SU-DHL-6 (cell line): Measurements from ENCODE around the gene SYTL2.

Experiments used
- H2AFZ ChIP-seq: fragments of 200-600 bp; sonication (generic); 2 replicates; pipeline ENCODE4 v1.6.1; 2014; ENCODE audit warnings: low read depth, mild to moderate bottlenecking, moderate library complexity, mixed read lengths, antibody characterized with exemption, low read length; ENCODE audit not compliant: severe bottlenecking
- H3F3A ChIP-seq: fragments of 200-600 bp; shearing (Covaris generic); 2 replicates; pipeline ENCODE4 v1.6.0; 2016; ENCODE audit warnings: antibody characterized with exemption, mild to moderate bottlenecking; ENCODE audit not compliant: insufficient read depth
- H3K27ac ChIP-seq: fragments of 200-600 bp; sonication (generic); 2 replicates; pipeline ENCODE4 v1.5.1; 2016; ENCODE audit warnings: low read depth, mild to moderate bottlenecking, low read length, moderate library complexity, mixed read lengths
- H3K27me3 ChIP-seq: fragments of 200-600 bp; sonication (generic), shearing (Covaris generic); 2 replicates; pipeline ENCODE4 v1.6.0; 2014; ENCODE audit warnings: mild to moderate bottlenecking, low read length
- H3K36me3 ChIP-seq: fragments of 200-600 bp; sonication (generic); 2 replicates; pipeline ENCODE4 v1.6.1; 2014; ENCODE audit warnings: mild to moderate bottlenecking, low read length, mixed read lengths
- H3K4me2 ChIP-seq: fragments of 300-600, 200-600 bp; shearing (Covaris generic), sonication (generic); 2 replicates; pipeline ENCODE4 v1.6.0; 2014; ENCODE audit warnings: low read length, low read depth, mild to moderate bottlenecking; ENCODE audit not compliant: poor library complexity, severe bottlenecking
- H3K4me3 ChIP-seq: fragments of 200-600 bp; sonication (generic); 2 replicates; pipeline ENCODE4 v1.5.1; 2014; ENCODE audit warnings: antibody characterized with exemption, low read length, mild to moderate bottlenecking, mixed read lengths; ENCODE audit not compliant: insufficient read depth, poor library complexity, severe bottlenecking
- H3K79me2 ChIP-seq: fragments of 200-600 bp; sonication (generic); 2 replicates; pipeline ENCODE4 v1.6.1; 2014; ENCODE audit warnings: mild to moderate bottlenecking, low read length, moderate library complexity; ENCODE audit not compliant: insufficient read depth
- H3K9ac ChIP-seq: fragments of 200-600 bp; sonication (generic); 2 replicates; pipeline ENCODE4 v1.7.0; 2014; ENCODE audit warnings: mild to moderate bottlenecking, low read length
- H3K9me2 ChIP-seq: fragments of 200-600 bp; sonication (generic); replicated peaks from 2 replicates; pipeline ENCODE4 v1.6.1; 2014; ENCODE audit warnings: low read length; ENCODE audit not compliant: insufficient read depth
- H3K9me3 ChIP-seq: fragments of 200-600 bp; sonication (generic); 2 replicates; pipeline ENCODE4 v1.6.1; 2014; ENCODE audit warnings: low read length, mixed read lengths; ENCODE audit not compliant: insufficient read depth
- H4K20me1 ChIP-seq: fragments of 200-600 bp; sonication (generic); 2 replicates; pipeline ENCODE4 v1.6.1; 2014; ENCODE audit warnings: low read depth, mild to moderate bottlenecking, antibody characterized with exemption, low read length, moderate library complexity, mixed read lengths
- EZH2phosphoT487 ChIP-seq: fragments of 200-600 bp; sonication (generic), shearing (Covaris generic); conservative IDR thresholded peaks from 2 replicates; pipeline ENCODE4 v1.6.1; 2018; ENCODE audit warnings: mild to moderate bottlenecking, antibody characterized with exemption, low read length, moderate library complexity, mixed read lengths
- TF ChIP-seq, protein P1 (sequence below): fragments of 200-600 bp; sonication (generic); IDR thresholded peaks from one replicate; pipeline ENCODE4 v1.5.1; 2017; ENCODE audit warnings: antibody characterized with exemption, mild to moderate bottlenecking, low read length, moderate library complexity; ENCODE audit not compliant: insufficient read depth, poor library complexity, severe bottlenecking

Gene SYTL2

DNA sequence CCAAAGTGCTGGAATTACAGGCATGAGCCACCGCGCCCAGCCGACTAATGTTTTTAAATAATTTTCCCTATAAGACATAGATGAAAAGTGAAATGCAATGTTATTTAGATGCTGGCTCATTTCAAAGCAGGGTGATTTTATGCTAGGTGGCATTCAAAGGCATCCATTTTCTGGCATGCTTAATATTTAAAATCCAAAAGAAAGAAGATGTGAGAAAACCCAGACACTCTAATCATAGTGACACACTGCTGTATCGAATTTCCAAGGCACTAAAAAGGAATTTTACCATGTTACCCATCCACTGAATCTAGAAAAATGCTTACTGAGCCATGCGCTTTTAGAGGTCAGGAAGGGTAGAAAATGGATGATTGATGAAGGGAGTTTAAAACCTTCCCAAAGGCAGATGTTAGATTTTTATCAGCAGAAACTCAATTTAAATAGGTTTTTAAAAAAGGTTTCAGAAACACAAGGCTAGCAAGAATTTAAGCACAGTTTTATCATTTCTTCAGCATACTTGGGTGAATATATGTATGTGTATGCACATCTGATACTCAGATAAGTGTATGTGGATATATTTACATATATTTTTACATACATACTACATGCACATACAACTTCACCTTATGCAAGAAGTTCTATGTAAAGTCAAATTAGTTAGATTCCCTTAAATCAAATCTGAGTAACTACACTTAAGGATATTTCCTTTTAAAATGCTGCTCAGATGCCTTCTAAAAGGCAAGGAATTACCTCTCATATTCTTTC is 100.8 kb downstream of the SYTL2 start:
- H2AFZ ChIP-seq = no peak overlapping the region
- no peaks in the 10 kb centered on the region for H3K79me2 ChIP-seq
- no peak overlapping the region for H3K4me2 ChIP-seq
- H3K9me2 ChIP-seq = no peaks in the 10 kb centered on the region
- H3K9ac ChIP-seq = no peak overlapping the region
- H3K27ac ChIP-seq = no peak overlapping the region
- H3K36me3 ChIP-seq = no peaks in the 10 kb centered on the region
- H3K4me3 ChIP-seq = no peak overlapping the region
- H3K27me3 ChIP-seq = no peaks in the 10 kb centered on the region
- no peaks in the 10 kb centered on the region for H4K20me1 ChIP-seq
- no peaks in the 10 kb centered on the region for H3K9me3 ChIP-seq
- no peaks in the 10 kb centered on the region for H3F3A ChIP-seq
- TF ChIP-seq, protein P1, sequence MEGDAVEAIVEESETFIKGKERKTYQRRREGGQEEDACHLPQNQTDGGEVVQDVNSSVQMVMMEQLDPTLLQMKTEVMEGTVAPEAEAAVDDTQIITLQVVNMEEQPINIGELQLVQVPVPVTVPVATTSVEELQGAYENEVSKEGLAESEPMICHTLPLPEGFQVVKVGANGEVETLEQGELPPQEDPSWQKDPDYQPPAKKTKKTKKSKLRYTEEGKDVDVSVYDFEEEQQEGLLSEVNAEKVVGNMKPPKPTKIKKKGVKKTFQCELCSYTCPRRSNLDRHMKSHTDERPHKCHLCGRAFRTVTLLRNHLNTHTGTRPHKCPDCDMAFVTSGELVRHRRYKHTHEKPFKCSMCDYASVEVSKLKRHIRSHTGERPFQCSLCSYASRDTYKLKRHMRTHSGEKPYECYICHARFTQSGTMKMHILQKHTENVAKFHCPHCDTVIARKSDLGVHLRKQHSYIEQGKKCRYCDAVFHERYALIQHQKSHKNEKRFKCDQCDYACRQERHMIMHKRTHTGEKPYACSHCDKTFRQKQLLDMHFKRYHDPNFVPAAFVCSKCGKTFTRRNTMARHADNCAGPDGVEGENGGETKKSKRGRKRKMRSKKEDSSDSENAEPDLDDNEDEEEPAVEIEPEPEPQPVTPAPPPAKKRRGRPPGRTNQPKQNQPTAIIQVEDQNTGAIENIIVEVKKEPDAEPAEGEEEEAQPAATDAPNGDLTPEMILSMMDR = no peak
- no peak for TF ChIP-seq EZH2phosphoT487

DNA sequence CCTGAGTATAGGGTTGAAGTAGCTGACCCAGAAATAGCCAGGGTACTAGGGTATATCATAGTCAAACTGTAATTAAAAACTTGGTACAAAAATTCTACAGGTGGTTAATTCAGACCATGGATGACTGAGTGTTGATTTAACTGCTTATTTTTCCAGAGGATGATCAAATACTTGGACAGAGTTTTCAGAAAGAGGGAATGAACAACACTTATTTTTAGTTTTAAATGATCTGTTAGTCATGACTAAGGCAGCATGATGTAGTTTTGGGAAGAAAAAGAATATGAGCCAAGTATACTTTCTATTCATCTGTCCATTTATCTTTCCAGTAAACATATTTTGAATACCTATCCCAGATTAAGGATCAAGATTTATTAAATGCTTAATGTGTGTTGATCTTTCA is 105.1 kb downstream of the SYTL2 start:
- Histone ChIP-seq H3K79me2 (no peaks in the 10 kb centered on the region), H3K27ac (no peak overlapping the region), H3F3A (no peaks in the 10 kb centered on the region), H3K9me3 (no peaks in the 10 kb centered on the region), H3K9me2 (no peaks in the 10 kb centered on the region), H3K4me2 (no peak overlapping the region), H2AFZ (no peak overlapping the region), H4K20me1 (no peaks in the 10 kb centered on the region), H3K36me3 (no peaks in the 10 kb centered on the region), H3K9ac (no peak overlapping the region), H3K4me3 (no peak overlapping the region), H3K27me3 (no peaks in the 10 kb centered on the region)
- TF ChIP-seq EZH2phosphoT487 = no peak
- TF ChIP-seq, protein P1 = no peak

DNA sequence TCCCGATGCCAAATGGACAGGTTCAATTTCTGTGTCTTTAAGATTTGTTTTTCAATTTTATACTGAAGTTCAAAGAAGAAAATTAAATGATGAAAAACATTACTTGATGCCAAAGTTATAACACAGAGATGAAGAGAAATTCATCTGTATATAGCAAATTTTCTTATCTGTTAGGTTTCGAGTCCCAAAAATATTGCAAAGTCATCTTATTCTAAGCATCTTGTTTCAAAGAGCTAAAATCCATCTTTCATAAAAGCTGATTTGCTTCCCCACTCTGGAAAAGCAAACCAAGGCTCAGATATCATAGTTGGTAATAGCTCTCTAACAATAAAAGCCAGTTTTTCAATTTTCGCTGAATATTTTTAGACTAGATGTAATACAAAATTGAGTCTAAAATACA is 106.0 kb downstream of the SYTL2 start:
- Histone ChIP-seq H3K9ac (no peak overlapping the region), H3K9me3 (no peaks in the 10 kb centered on the region), H4K20me1 (no peaks in the 10 kb centered on the region), H3K4me3 (no peak overlapping the region), H2AFZ (no peak overlapping the region), H3F3A (no peaks in the 10 kb centered on the region), H3K36me3 (no peaks in the 10 kb centered on the region), H3K27me3 (no peaks in the 10 kb centered on the region), H3K79me2 (no peaks in the 10 kb centered on the region), H3K27ac (no peak overlapping the region), H3K4me2 (no peak overlapping the region), H3K9me2 (no peaks in the 10 kb centered on the region)
- TF ChIP-seq EZH2phosphoT487 = no peak
- TF ChIP-seq, protein P1 = no peak
